ENCODE results near the gene ACP7. TPM values are rescaled to one million over a fixed set of nuclear protein-coding genes. Genes with fewer than 3 reads are reported as not detected.

Gene ACP7
- polyA plus RNA-seq, 4 donors: 0.27 to 0.65 (median 0.50) TPM

Other genes with a start within 250 kb of the ACP7 start
- gene HNRNPL, start 234.4 kb upstream of the ACP7 start, polyA plus RNA-seq (ENCODE audit: insufficient read length in 4 of 4): 100 to 1,000 TPM; 471 to 524 (median 503) TPM
- gene RINL, start 206.1 kb upstream of the ACP7 start, polyA plus RNA-seq (ENCODE audit: insufficient read length in 4 of 4): 1 to 10 TPM; 7.5 to 9.9 (median 8.9) TPM
- 10 to 100 TPM; 42.0 to 46.0 (median 43.1) TPM for gene SIRT2, start 184.8 kb upstream of the ACP7 start, polyA plus RNA-seq (ENCODE audit: insufficient read length in 4 of 4)
- 10 to 100 TPM in 1 of 4 donors, 1 to 10 TPM in 3; 8.1 to 11.6 (median 8.8) TPM for gene NFKBIB, start 184.4 kb upstream of the ACP7 start, polyA plus RNA-seq (ENCODE audit: insufficient read length in 4 of 4)
- under 1 TPM; 0.38 to 0.65 (median 0.55) TPM for gene CCER2, start 172.2 kb upstream of the ACP7 start, polyA plus RNA-seq (ENCODE audit: insufficient read length in 4 of 4)
- gene SARS2, start 153.6 kb upstream of the ACP7 start, polyA plus RNA-seq (ENCODE audit: insufficient read length in 4 of 4): 10 to 100 TPM; 35.3 to 52.0 (median 41.6) TPM
- 10 to 100 TPM; 19.8 to 31.7 (median 23.5) TPM for gene MRPS12, start 153.4 kb upstream of the ACP7 start, polyA plus RNA-seq (ENCODE audit: insufficient read length in 4 of 4)
- 10 to 100 TPM; 60.5 to 76.1 (median 65.7) TPM for gene FBXO17, start 108.6 kb upstream of the ACP7 start, polyA plus RNA-seq (ENCODE audit: insufficient read length in 4 of 4)
- gene FBXO27, start 51.8 kb upstream of the ACP7 start, polyA plus RNA-seq (ENCODE audit: insufficient read length in 4 of 4): 1 to 10 TPM; 6.0 to 8.7 (median 7.2) TPM
- 10 to 100 TPM; 53.9 to 78.8 (median 56.0) TPM for gene PAK4, start 41.4 kb downstream of the ACP7 start, polyA plus RNA-seq (ENCODE audit: insufficient read length in 4 of 4)
- gene NCCRP1, start 112.6 kb downstream of the ACP7 start, polyA plus RNA-seq (ENCODE audit: insufficient read length in 4 of 4): 1 to 10 TPM in 3 of 4 donors, under 1 TPM in 1; 0.93 to 4.7 (median 1.6) TPM
- not detected for gene SYCN, start 119.9 kb downstream of the ACP7 start, polyA plus RNA-seq (ENCODE audit: insufficient read length in 4 of 4)
- under 1 TPM in 1 of 4 donors, not detected in 3; 0.10 TPM for gene IFNL3, start 160.6 kb downstream of the ACP7 start, polyA plus RNA-seq (ENCODE audit: insufficient read length in 4 of 4)
- under 1 TPM in 2 of 4 donors, not detected in 2; 0.14 to 0.17 TPM for gene IFNL4, start 164.5 kb downstream of the ACP7 start, polyA plus RNA-seq (ENCODE audit: insufficient read length in 4 of 4)
- gene IFNL2, start 184.0 kb downstream of the ACP7 start, polyA plus RNA-seq (ENCODE audit: insufficient read length in 4 of 4): not detected
- not detected for gene IFNL1, start 212.0 kb downstream of the ACP7 start, polyA plus RNA-seq (ENCODE audit: insufficient read length in 4 of 4)
- 1 to 10 TPM; 1.4 to 2.5 (median 1.7) TPM for gene LRFN1, start 236.5 kb downstream of the ACP7 start, polyA plus RNA-seq (ENCODE audit: insufficient read length in 4 of 4)